HG03064 (cell line): ENCODE measurements around the gene HTRA2.

Experiments used
- ATAC-seq: cut with Tn5 transposase; IDR thresholded peaks from one replicate; pipeline ENCODE4 v1.9.1; 2021; ENCODE audit warnings: low read depth; ENCODE audit not compliant: unreplicated experiment

Gene HTRA2

GRCh38 chr2:74499940-74500577, 29.7 kb upstream of the HTRA2 start:
- ATAC-seq, result no peak

- no peak for ATAC-seq
These were observed 29.2 kb upstream of the HTRA2 start for GRCh38 chr2:74500578-74500946.

- ATAC-seq, result no peak
These were observed 28.2 kb upstream of the HTRA2 start for GRCh38 chr2:74501335-74502071.

- ATAC-seq, result no peak
These were observed 27.5 kb upstream of the HTRA2 start for GRCh38 chr2:74502147-74502719.

- no peak for ATAC-seq
These were observed 26.8 kb upstream of the HTRA2 start for GRCh38 chr2:74502720-74503505.

GRCh38 chr2:74503506-74504475, 25.9 kb upstream of the HTRA2 start:
- ATAC-seq, result no peak

GRCh38 chr2:74504591-74504990, 25.1 kb upstream of the HTRA2 start:
- no peak for ATAC-seq

GRCh38 chr2:74505448-74506246, 24.1 kb upstream of the HTRA2 start:
- ATAC-seq, result no peak

GRCh38 chr2:74507145-74507925, 22.4 kb upstream of the HTRA2 start, which contains the start of gene PCGF1:
Gene PCGF1 (minus strand): TSS chr2:74507695. CDS start chr2:74507668, 27 bp downstream.
- peak; percentile 80 for ATAC-seq

GRCh38 chr2:74507926-74508520, 21.7 kb upstream of the HTRA2 start:
- ATAC-seq, result peak; percentile 5

- ATAC-seq, result no peak
These were observed 19.5 kb upstream of the HTRA2 start for GRCh38 chr2:74510272-74510671.

GRCh38 chr2:74511104-74511989, 18.4 kb upstream of the HTRA2 start:
- no peak for ATAC-seq

- no peak for ATAC-seq
These were observed 16.8 kb upstream of the HTRA2 start for GRCh38 chr2:74512744-74513604.

GRCh38 chr2:74513605-74514367, 15.9 kb upstream of the HTRA2 start:
- ATAC-seq, result no peak
